Type B pancreatic cell (in vitro differentiated cells): Measurements from ENCODE around the gene FBXW7. TPM values are rescaled to one million over a fixed set of nuclear protein-coding genes. Genes with fewer than 3 reads are reported as not detected.

Experiments used
- DNase-seq: peaks from one replicate; pipeline ENCODE4 v3.0.0; 2021; ENCODE audit warnings: mixed read lengths; ENCODE audit not compliant: unreplicated experiment; ENCODE audit errors: extremely low spot score
- H3K27ac Mint-ChIP-seq: 2 replicates; pipeline ENCODE4 v1.8.0; 2021; ENCODE audit warnings: mild to moderate bottlenecking, mixed read lengths
- H3K27me3 Mint-ChIP-seq: 2 replicates; pipeline ENCODE4 v1.8.0; 2021; ENCODE audit warnings: mixed read lengths
- H3K36me3 Mint-ChIP-seq: 2 replicates; pipeline ENCODE4 v1.8.0; 2021; ENCODE audit warnings: mixed read lengths
- H3K4me1 Mint-ChIP-seq: one replicate; pipeline ENCODE4 v1.8.0; 2021; ENCODE audit warnings: mixed read lengths; ENCODE audit not compliant: unreplicated experiment
- H3K4me3 Mint-ChIP-seq: 2 replicates; pipeline ENCODE4 v1.8.0; 2021; ENCODE audit warnings: mild to moderate bottlenecking, mixed read lengths
- H3K9me3 Mint-ChIP-seq: 2 replicates; pipeline ENCODE4 v1.8.0; 2021; ENCODE audit warnings: mixed read lengths
- CTCF ChIP-seq: fragments of 200-600 bp; sonication (generic); conservative IDR thresholded peaks from 2 replicates; pipeline ENCODE4 v1.5.0; 2021; ENCODE audit warnings: antibody characterized with exemption, mild to moderate bottlenecking
- total RNA-seq: library from RNA; stranded (reverse); gene quantifications from 2 replicates; pipeline ENCODE4 v1.2.1, GENCODE V29; 2021; ENCODE audit warnings: low replicate concordance

FBXW7 gene
- total RNA-seq, 1 donor from 2014 or later, result 53.0 TPM

GRCh38 chr4:152468408-152468807 is 67.5 kb downstream of the FBXW7 start:
- Mint-ChIP-seq H3K27me3 (no peaks in the 10 kb centered on the region), H3K36me3 (no peaks in the 10 kb centered on the region), H3K27ac (no peak overlapping the region), H3K9me3 (no peaks in the 10 kb centered on the region), H3K4me3 (no peak overlapping the region), H3K4me1 (peaks cover 12% of the 10 kb centered on the region)
- no peak for TF ChIP-seq CTCF
- no peak for DNase-seq

GRCh38 chr4:152467101-152467500 is 68.8 kb downstream of the FBXW7 start:
- Mint-ChIP-seq H3K27ac (no peak overlapping the region), H3K9me3 (no peaks in the 10 kb centered on the region), H3K4me1 (peaks cover 16% of the 10 kb centered on the region), H3K27me3 (no peaks in the 10 kb centered on the region), H3K36me3 (no peaks in the 10 kb centered on the region), H3K4me3 (no peak overlapping the region)
- DNase-seq, result no peak
- TF ChIP-seq CTCF, result no peak

GRCh38 chr4:152464030-152464823 is 71.7 kb downstream of the FBXW7 start:
- H3K4me3 Mint-ChIP-seq, result peak overlapping the region; percentile 14
- no peaks in the 10 kb centered on the region for H3K27me3 Mint-ChIP-seq
- no peak for DNase-seq
- H3K9me3 Mint-ChIP-seq, result no peaks in the 10 kb centered on the region
- H3K27ac Mint-ChIP-seq, result no peak overlapping the region
- H3K4me1 Mint-ChIP-seq, result peaks cover 19% of the 10 kb centered on the region
- no peak for TF ChIP-seq CTCF
- no peaks in the 10 kb centered on the region for H3K36me3 Mint-ChIP-seq

DNA sequence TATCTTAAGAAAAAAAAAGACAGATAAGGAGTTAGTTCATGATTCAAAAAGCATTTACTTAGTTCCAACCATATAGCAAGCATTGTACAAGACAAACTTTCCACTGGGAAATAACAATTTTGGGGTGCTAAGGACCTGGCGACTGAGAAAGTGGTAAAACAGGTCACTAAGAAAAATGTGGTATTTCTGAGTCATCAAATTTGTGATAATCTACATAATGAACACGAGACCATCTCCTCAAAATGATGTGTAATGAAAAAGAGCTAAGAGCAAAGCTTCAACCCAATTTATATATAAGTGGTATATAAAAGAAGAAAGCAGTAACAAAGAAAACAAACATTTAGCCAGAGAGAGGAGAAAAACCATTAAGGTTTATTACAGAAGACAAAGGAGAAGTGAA is 72.3 kb downstream of the FBXW7 start:
- Mint-ChIP-seq H3K4me1 (peaks cover 19% of the 10 kb centered on the region), H3K9me3 (no peaks in the 10 kb centered on the region), H3K27ac (no peak overlapping the region), H3K27me3 (no peaks in the 10 kb centered on the region), H3K36me3 (no peaks in the 10 kb centered on the region), H3K4me3 (no peak overlapping the region)
- DNase-seq, result no peak
- no peak for TF ChIP-seq CTCF

GRCh38 chr4:152462695-152463094 is 73.2 kb downstream of the FBXW7 start:
- Mint-ChIP-seq H3K4me1 (peaks cover 19% of the 10 kb centered on the region), H3K27me3 (no peaks in the 10 kb centered on the region), H3K27ac (peak overlapping the region; percentile 21), H3K9me3 (no peaks in the 10 kb centered on the region), H3K36me3 (no peaks in the 10 kb centered on the region), H3K4me3 (no peak overlapping the region)
- no peak for TF ChIP-seq CTCF
- DNase-seq, result no peak
